Liver (tissue), 9 donors: ENCODE results near the gene PACS1. TPM values are rescaled to one million over a fixed set of nuclear protein-coding genes. Genes with fewer than 3 reads are reported as not detected.

ENCODE experiments used
- DNase-seq: peaks from one replicate; pipeline ENCODE4 v3.0.0-alpha.2; 2017; ENCODE audit warnings: low spot score
- H3K27ac ChIP-seq, 2 donors: one replicate each; pipeline ENCODE4 v1.7.0; 2013; ENCODE audit warnings: inconsistent platforms in 2 of 2, low read length in 2 of 2, control low read depth in 1 of 2, low read depth in 1 of 2, mild to moderate bottlenecking in 1 of 2
- H3K27me3 ChIP-seq, 4 donors: one replicate each; pipeline versions ENCODE4 v1.6.1 to v1.7.0; 2013; ENCODE audit warnings: low read length in 3 of 4, inconsistent platforms in 1 of 4, mild to moderate bottlenecking in 1 of 4, moderate library complexity in 1 of 4; ENCODE audit not compliant: control insufficient read depth in 4 of 4, insufficient read depth in 4 of 4
- H3K36me3 ChIP-seq, 4 donors: one replicate each; pipeline versions ENCODE4 v1.6.1 to v1.7.0; 2013; ENCODE audit warnings: low read length in 3 of 4, mild to moderate bottlenecking in 3 of 4, low read depth in 1 of 4, moderate library complexity in 1 of 4; ENCODE audit not compliant: control insufficient read depth in 4 of 4, insufficient read depth in 3 of 4
- H3K4me1 ChIP-seq, 4 donors: one replicate each; pipeline versions ENCODE4 v1.6.1 to v1.7.0; 2013; ENCODE audit warnings: low read length in 3 of 4, mild to moderate bottlenecking in 3 of 4, moderate library complexity in 1 of 4; ENCODE audit not compliant: control insufficient read depth in 4 of 4, insufficient read depth in 4 of 4
- H3K4me3 ChIP-seq, 3 donors: one replicate each; pipeline versions ENCODE4 v1.6.1 to v1.7.0; 2013; ENCODE audit warnings: low read length in 3 of 3, control low read depth in 1 of 3, low read depth in 1 of 3, mild to moderate bottlenecking in 1 of 3
- H3K9ac ChIP-seq, 2 donors: one replicate each; pipeline ENCODE4 v1.7.0; 2013; ENCODE audit warnings: low read length in 2 of 2, mild to moderate bottlenecking in 2 of 2, moderate library complexity in 2 of 2, control low read depth in 1 of 2, low read depth in 1 of 2
- H3K9me3 ChIP-seq, 4 donors: one replicate each; pipeline versions ENCODE4 v1.6.1 to v1.7.0; 2013; ENCODE audit warnings: low read length in 3 of 4; ENCODE audit not compliant: control insufficient read depth in 4 of 4
- ATF3 ChIP-seq: IDR thresholded peaks from 2 replicates; pipeline ENCODE4 v1.6.1; 2016; ENCODE audit warnings: antibody characterized with exemption
- CTCF ChIP-seq: fragments of 150-350 bp; IDR thresholded peaks from 2 replicates; pipeline ENCODE4 v1.5.1; 2017; ENCODE audit warnings: improper control_type of control experiment, low read depth, low read length; ENCODE audit not compliant: missing input control
- EGR1 ChIP-seq, 2 donors: IDR thresholded peaks; 2 replicates each; pipeline ENCODE4 v1.6.1; 2016 to 2018; ENCODE audit warnings: antibody characterized with exemption in 2 of 2, low read depth in 2 of 2
- FOXA1 ChIP-seq: IDR thresholded peaks from 2 replicates; pipeline ENCODE4 v1.6.1; 2016; ENCODE audit warnings: antibody characterized with exemption
- FOXA2 ChIP-seq: IDR thresholded peaks from 2 replicates; pipeline ENCODE4 v1.6.1; 2016; ENCODE audit warnings: antibody characterized with exemption
- GABPA ChIP-seq, 2 donors: IDR thresholded peaks in 1 of 2; conservative IDR thresholded peaks in 1 of 2; 2 replicates each; pipeline ENCODE4 v1.6.1; 2016; ENCODE audit warnings: antibody characterized with exemption in 2 of 2, mild to moderate bottlenecking in 1 of 2, moderate library complexity in 1 of 2
- HNF4A ChIP-seq, 2 donors: conservative IDR thresholded peaks; 2 replicates each; pipeline ENCODE4 v1.6.1; 2016; ENCODE audit warnings: antibody characterized with exemption in 2 of 2, mild to moderate bottlenecking in 2 of 2
- HNF4G ChIP-seq: IDR thresholded peaks from 2 replicates; pipeline ENCODE4 v1.6.1; 2016; ENCODE audit warnings: antibody characterized with exemption
- JUND ChIP-seq, 2 donors: IDR thresholded peaks; 2 replicates each; pipeline ENCODE4 v1.6.1; 2016; ENCODE audit warnings: antibody characterized with exemption in 2 of 2
- MAX ChIP-seq: IDR thresholded peaks from 2 replicates; pipeline ENCODE4 v1.6.1; 2016; ENCODE audit warnings: antibody characterized with exemption
- NR2F2 ChIP-seq: IDR thresholded peaks from 2 replicates; pipeline ENCODE4 v1.6.1; 2016; ENCODE audit warnings: antibody characterized with exemption
- RAD21 ChIP-seq, 2 donors: IDR thresholded peaks; 2 replicates each; pipeline ENCODE4 v1.6.1; 2016; ENCODE audit warnings: antibody characterized with exemption in 2 of 2, mild to moderate bottlenecking in 2 of 2
- REST ChIP-seq: IDR thresholded peaks from 2 replicates; pipeline ENCODE4 v1.6.1; 2016; ENCODE audit warnings: antibody characterized with exemption, mild to moderate bottlenecking
- RXRA ChIP-seq, 2 donors: IDR thresholded peaks; 2 replicates each; pipeline ENCODE4 v1.6.1; 2017 to 2018; ENCODE audit warnings: antibody characterized with exemption in 2 of 2, mild to moderate bottlenecking in 1 of 2
- SP1 ChIP-seq: IDR thresholded peaks from 2 replicates; pipeline ENCODE4 v1.6.1; 2018; ENCODE audit warnings: antibody characterized with exemption, mild to moderate bottlenecking
- TAF1 ChIP-seq: conservative IDR thresholded peaks from 2 replicates; pipeline ENCODE4 v1.6.1; 2016; ENCODE audit warnings: antibody characterized with exemption, mild to moderate bottlenecking
- YY1 ChIP-seq: IDR thresholded peaks from 2 replicates; pipeline ENCODE4 v1.6.1; 2016; ENCODE audit warnings: antibody characterized with exemption, mild to moderate bottlenecking
- ZBTB33 ChIP-seq: IDR thresholded peaks from 2 replicates; pipeline ENCODE4 v1.6.1; 2016; ENCODE audit warnings: antibody characterized with exemption
- WGBS: extraction: QIAGEN DNeasy Blood & Tissue Kit; methylation state at CpG from one replicate; pipeline ENCODE4 v1.1.7; 2013; 5-methylcytosine and 5-hydroxymethylcytosine counted together
- polyA plus RNA-seq, 2 donors: library from polyadenylated mRNA; stranded (reverse) in 1 of 2; unstranded in 1 of 2; fragments of 200-250 nt in 1 of 2; fragments of >200 nt in 1 of 2; fragmentation: Nextera tagmentation in 1 of 2; extraction: Ambion mirVana in 1 of 2; gene quantifications; one replicate each; pipeline versions ENCODE4 v1.2.1 to v1.2.3, GENCODE V29; 2013 to 2015
- total RNA-seq, 2 donors: library from RNA; depleted of rRNA; stranded (reverse); fragments of >200 nt; gene quantifications; one replicate each; pipeline ENCODE4 v1.2.3, GENCODE V29; 2014
- donor health status: healthy.
- donor health status: healthy.
- donor health status: healthy.
- donor health status: healthy.
- donor health status: healthy.

Gene PACS1
- total and polyA plus RNA-seq, 4 donors: 2.7 to 9.1 (median 7.3) TPM

- TF ChIP-seq REST: no peak
- TF ChIP-seq ATF3: no peak
- no peak for TF ChIP-seq NR2F2
- no peak for TF ChIP-seq SP1
- TF ChIP-seq RAD21 (IDR thresholded peaks at IDR 0.05): no peak
- no peak for TF ChIP-seq ZBTB33
- no peak for TF ChIP-seq GABPA (IDR thresholded peaks at IDR 0.05 in 1 of 2, conservative IDR thresholded peaks at IDR 0.05 in 1 of 2)
- no peak for TF ChIP-seq MAX
- TF ChIP-seq FOXA1: no peak
- TF ChIP-seq EGR1 (IDR thresholded peaks at IDR 0.05; ENCODE audit: low read depth in 2 of 2): no peak
- TF ChIP-seq HNF4G: no peak
- no peak for TF ChIP-seq HNF4A (conservative IDR thresholded peaks at IDR 0.05)
- no peak for TF ChIP-seq FOXA2
- no peak for TF ChIP-seq CTCF
- TF ChIP-seq JUND (IDR thresholded peaks at IDR 0.05): no peak
- TF ChIP-seq YY1: no peak
- TF ChIP-seq TAF1: no peak
- no peak for TF ChIP-seq RXRA (IDR thresholded peaks at IDR 0.05)
- WGBS: 12% methylated on average over 60 of the region's 60 CpGs
- H3K4me3 ChIP-seq: peak overlapping the region; percentile 43 to 75 (median 71)
- peaks cover 5 to 40% (median 30%) of the 10 kb centered on the region in 4 donors for H3K4me1 ChIP-seq
- peak overlapping the region; percentile 22 to 26 for H3K9ac ChIP-seq
- H3K36me3 ChIP-seq: peaks cover 7 to 25% (median 15%) of the 10 kb centered on the region in 4 donors
- H3K27me3 ChIP-seq: no peaks in the 10 kb centered on the region
- no peaks in the 10 kb centered on the region for H3K9me3 ChIP-seq
- H3K27ac ChIP-seq: peak overlapping the region; percentile 70 to 73
- DNase-seq: no peak
Measured at GRCh38 chr11:66070604-66071380, 720 bp downstream of the PACS1 start.
